Trophoblast cell (in vitro differentiated cells and primary cell): ENCODE data around the gene TSNAX.
A peak's percentile ranks its signal among the peaks of the same experiment; 100 is the strongest.

Source experiments
- DNase-seq, 2 donors: peaks; one replicate each; pipeline ENCODE4 v3.0.0-alpha.2; 2016
- H2AFZ ChIP-seq: 2 replicates; pipeline ENCODE4 v1.6.1; 2013; ENCODE audit warnings: low read length, moderate library complexity, mild to moderate bottlenecking; ENCODE audit not compliant: insufficient read depth, poor library complexity
- H2AK5ac ChIP-seq: 2 replicates; pipeline ENCODE4 v1.6.1; 2013; ENCODE audit warnings: mild to moderate bottlenecking, low read length
- H2BK120ac ChIP-seq: 2 replicates; pipeline ENCODE4 v1.6.1; 2013; ENCODE audit warnings: low read length, mild to moderate bottlenecking, moderate library complexity; ENCODE audit not compliant: insufficient read depth, poor library complexity
- H2BK12ac ChIP-seq: 2 replicates; pipeline ENCODE4 v1.6.1; 2013; ENCODE audit warnings: mild to moderate bottlenecking, low read length, moderate library complexity
- H2BK5ac ChIP-seq: 2 replicates; pipeline ENCODE4 v1.6.1; 2013; ENCODE audit warnings: low read length, low read depth, moderate library complexity, mild to moderate bottlenecking; ENCODE audit not compliant: poor library complexity
- H3K14ac ChIP-seq: 2 replicates; pipeline ENCODE4 v1.6.1; 2013; ENCODE audit warnings: mild to moderate bottlenecking, low read length
- H3K18ac ChIP-seq: 2 replicates; pipeline ENCODE4 v1.6.1; 2013; ENCODE audit warnings: mild to moderate bottlenecking, low read length
- H3K23ac ChIP-seq: 2 replicates; pipeline ENCODE4 v1.6.1; 2013; ENCODE audit warnings: low read length
- H3K27ac ChIP-seq: 2 replicates; pipeline ENCODE4 v1.5.1; 2013; ENCODE audit warnings: low read depth, mild to moderate bottlenecking, inconsistent platforms, low read length, moderate library complexity
- H3K27me3 ChIP-seq: 2 replicates; pipeline ENCODE4 v1.6.1; 2013; ENCODE audit warnings: inconsistent platforms, mild to moderate bottlenecking, low read length, moderate library complexity; ENCODE audit not compliant: insufficient read depth
- H3K36me3 ChIP-seq, 2 experiments: 1 replicate in 1 of 2; 2 replicates in 1 of 2; pipeline ENCODE4 v1.6.1; 2013; ENCODE audit warnings: low read length in 2 of 2, mild to moderate bottlenecking in 2 of 2, moderate library complexity in 1 of 2; ENCODE audit not compliant: insufficient read depth in 2 of 2, control insufficient read depth in 1 of 2
- H3K4ac ChIP-seq: 2 replicates; pipeline ENCODE4 v1.6.1; 2013; ENCODE audit warnings: low read depth, mild to moderate bottlenecking, low read length, moderate library complexity
- H3K4me1 ChIP-seq, 2 experiments: 1 replicate in 1 of 2; 2 replicates in 1 of 2; pipeline ENCODE4 v1.6.1; 2013; ENCODE audit warnings: low read length in 2 of 2, mild to moderate bottlenecking in 2 of 2, moderate library complexity in 1 of 2; ENCODE audit not compliant: insufficient read depth in 2 of 2, control insufficient read depth in 1 of 2
- H3K4me2 ChIP-seq: 2 replicates; pipeline ENCODE4 v1.6.1; 2013; ENCODE audit warnings: inconsistent platforms, mild to moderate bottlenecking, low read length, moderate library complexity
- H3K4me3 ChIP-seq: 2 replicates; pipeline ENCODE4 v1.5.1; 2013; ENCODE audit warnings: mild to moderate bottlenecking, low read depth, low read length, inconsistent platforms
- H3K79me1 ChIP-seq: one replicate; pipeline ENCODE4 v1.6.1; 2013; ENCODE audit warnings: low read length
- H3K79me2 ChIP-seq: 2 replicates; pipeline ENCODE4 v1.6.1; 2013; ENCODE audit warnings: low read length, mild to moderate bottlenecking; ENCODE audit not compliant: control insufficient read depth, insufficient read depth, poor library complexity
- H3K9ac ChIP-seq: 2 replicates; pipeline ENCODE4 v1.6.1; 2013; ENCODE audit warnings: mild to moderate bottlenecking, low read length
- H3K9me3 ChIP-seq: 2 replicates; pipeline ENCODE4 v1.6.1; 2013; ENCODE audit warnings: low read depth, mild to moderate bottlenecking, control low read depth, inconsistent platforms, low read length; ENCODE audit not compliant: insufficient read depth
- H4K12ac ChIP-seq: 2 replicates; pipeline ENCODE4 v1.6.1; 2013; ENCODE audit warnings: low read depth, mild to moderate bottlenecking, low read length, moderate library complexity
- H4K8ac ChIP-seq: 2 replicates; pipeline ENCODE4 v1.6.1; 2013; ENCODE audit warnings: low read depth, mild to moderate bottlenecking, low read length, moderate library complexity
- H4K91ac ChIP-seq: one replicate; pipeline ENCODE4 v1.6.1; 2013; ENCODE audit warnings: low read depth, mild to moderate bottlenecking, low read length, moderate library complexity
- WGBS: extraction: QIAGEN DNeasy Blood & Tissue Kit; methylation state at CpG from one replicate; pipeline ENCODE4 v1.1.7; 2013; ENCODE audit warnings: missing lambda C conversion rate; ENCODE audit not compliant: insufficient read length, insufficient coverage; ENCODE audit errors: extremely low coverage; 5-methylcytosine and 5-hydroxymethylcytosine counted together

TSNAX gene

DNA sequence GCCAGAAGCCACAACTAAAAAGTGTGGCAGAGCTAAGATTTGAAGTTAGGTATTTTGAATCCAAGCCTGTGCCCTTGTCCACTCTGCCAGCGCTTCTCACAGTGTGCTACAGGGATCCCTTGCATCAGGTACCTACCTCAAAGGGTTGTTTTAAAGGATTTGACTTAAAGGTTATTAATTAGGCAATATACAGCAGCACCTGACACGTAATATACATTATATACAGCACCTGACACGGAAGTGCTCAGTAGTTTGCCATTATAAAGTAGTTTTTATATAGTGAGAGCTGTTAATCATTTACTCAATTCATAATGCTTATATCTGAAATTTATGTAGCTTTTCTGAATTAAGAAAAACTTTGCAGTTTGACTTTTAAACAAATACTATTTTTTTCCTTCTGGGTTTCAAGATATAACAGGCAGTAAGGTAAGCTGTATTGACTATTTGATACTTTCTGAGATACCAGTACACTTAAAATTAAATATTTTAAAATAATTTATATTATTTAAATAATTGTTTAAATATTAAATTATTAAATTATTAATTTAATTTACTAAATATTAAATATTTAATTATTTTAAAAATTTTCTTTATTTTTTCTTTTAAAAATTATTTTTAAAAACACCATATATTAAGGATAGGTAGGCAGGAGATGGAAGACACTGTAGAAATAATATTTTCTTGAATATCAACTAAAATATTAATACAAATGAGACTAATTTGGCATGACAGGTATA is 33.3 kb downstream of the TSNAX start:
- H3K79me1 ChIP-seq = no peaks in the 10 kb centered on the region

GRCh38 chr1:231563247-231563646 is 34.8 kb downstream of the TSNAX start:
- no peak for DNase-seq

More for the DNA sequence above, 33.3 kb downstream of the TSNAX start:
- no peak overlapping the region for H2AFZ ChIP-seq
- H2AK5ac ChIP-seq = no peak overlapping the region
- no peak overlapping the region for H3K9ac ChIP-seq
- H3K4me2 ChIP-seq = no peak overlapping the region
- no peaks in the 10 kb centered on the region for H3K79me2 ChIP-seq
- peaks cover 5 to 12% of the 10 kb centered on the region in 2 experiments for H3K36me3 ChIP-seq
- no peaks in the 10 kb centered on the region for H3K4me1 ChIP-seq
- H3K27me3 ChIP-seq = no peaks in the 10 kb centered on the region
- no peak overlapping the region for H2BK12ac ChIP-seq
- no peaks in the 10 kb centered on the region for H3K9me3 ChIP-seq
- no peak overlapping the region for H4K91ac ChIP-seq
- no peak overlapping the region for H2BK5ac ChIP-seq
- no peak overlapping the region for H2BK120ac ChIP-seq
- H4K12ac ChIP-seq = no peak overlapping the region
- WGBS = no CpG with 5 or more reads among the region's 3 CpGs
- no peak overlapping the region for H3K4me3 ChIP-seq
- H4K8ac ChIP-seq = no peak overlapping the region
- no peak overlapping the region for H3K4ac ChIP-seq
- H3K18ac ChIP-seq = no peak overlapping the region
- no peak overlapping the region for H3K27ac ChIP-seq
- H3K14ac ChIP-seq = no peak overlapping the region
- DNase-seq = no peak
- no peak overlapping the region for H3K23ac ChIP-seq

DNA sequence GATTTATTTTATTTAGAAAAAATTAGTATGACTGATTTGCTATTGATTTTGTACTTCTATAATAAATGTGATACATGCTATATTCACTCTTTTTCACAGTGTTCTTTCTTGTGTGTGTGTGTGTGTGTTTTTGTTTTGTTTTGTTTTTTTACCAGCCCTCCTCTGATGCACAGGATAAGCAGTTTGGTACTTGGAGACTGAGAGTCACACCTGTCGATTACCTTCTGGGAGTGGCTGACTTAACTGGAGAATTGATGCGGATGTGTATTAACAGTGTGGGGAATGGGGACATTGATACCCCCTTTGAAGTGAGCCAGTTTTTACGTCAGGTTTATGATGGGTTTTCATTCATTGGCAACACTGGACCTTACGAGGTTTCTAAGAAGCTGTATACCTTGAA is 35.9 kb downstream of the TSNAX start:
- no peaks in the 10 kb centered on the region for H3K9me3 ChIP-seq
- H2BK120ac ChIP-seq = no peak overlapping the region
- no peaks in the 10 kb centered on the region for H3K79me2 ChIP-seq
- H2BK5ac ChIP-seq = no peak overlapping the region
- no peak overlapping the region for H4K12ac ChIP-seq
- no peaks in the 10 kb centered on the region for H3K27me3 ChIP-seq
- H3K79me1 ChIP-seq = no peaks in the 10 kb centered on the region
- H3K18ac ChIP-seq = no peak overlapping the region
- no CpG with 5 or more reads among the region's 4 CpGs for WGBS
- H3K4me1 ChIP-seq = no peaks in the 10 kb centered on the region
- no peak overlapping the region for H2BK12ac ChIP-seq
- H4K91ac ChIP-seq = no peak overlapping the region
- H3K14ac ChIP-seq = no peak overlapping the region
- no peak overlapping the region for H3K4me2 ChIP-seq
- peaks cover 7 to 13% of the 10 kb centered on the region in 2 experiments for H3K36me3 ChIP-seq
- no peak for DNase-seq
- H3K9ac ChIP-seq = no peak overlapping the region
- no peak overlapping the region for H3K4ac ChIP-seq
- no peak overlapping the region for H2AK5ac ChIP-seq
- no peak overlapping the region for H2AFZ ChIP-seq
- H3K4me3 ChIP-seq = no peak overlapping the region
- peak overlapping the region; percentile 53 for H3K23ac ChIP-seq
- H4K8ac ChIP-seq = no peak overlapping the region
- no peak overlapping the region for H3K27ac ChIP-seq

More at GRCh38 chr1:231563247-231563646, 34.8 kb downstream of the TSNAX start:
- H3K4me2 ChIP-seq = no peak overlapping the region
- H2BK120ac ChIP-seq = no peak overlapping the region
- no peak overlapping the region for H3K23ac ChIP-seq
- H2BK5ac ChIP-seq = no peak overlapping the region
- H2AK5ac ChIP-seq = no peak overlapping the region
- no peak overlapping the region for H3K4me3 ChIP-seq
- no peak overlapping the region for H3K14ac ChIP-seq
- no peak overlapping the region for H3K9ac ChIP-seq
- no peaks in the 10 kb centered on the region for H3K79me1 ChIP-seq
- no CpG with 5 or more reads among the region's 2 CpGs for WGBS
- H4K91ac ChIP-seq = no peak overlapping the region
- H3K27ac ChIP-seq = no peak overlapping the region
- H3K4me1 ChIP-seq = no peaks in the 10 kb centered on the region
- no peaks in the 10 kb centered on the region for H3K9me3 ChIP-seq
- no peaks in the 10 kb centered on the region for H3K79me2 ChIP-seq
- H3K18ac ChIP-seq = no peak overlapping the region
- no peak overlapping the region for H2AFZ ChIP-seq
- H3K4ac ChIP-seq = no peak overlapping the region
- H3K36me3 ChIP-seq = peaks cover 7 to 13% of the 10 kb centered on the region in 2 experiments
- no peak overlapping the region for H4K12ac ChIP-seq
- no peak overlapping the region for H4K8ac ChIP-seq
- H2BK12ac ChIP-seq = no peak overlapping the region
- H3K27me3 ChIP-seq = no peaks in the 10 kb centered on the region

GRCh38 chr1:231566496-231566895 is 38.0 kb downstream of the TSNAX start:
- H3K36me3 ChIP-seq = peaks cover 7 to 9% of the 10 kb centered on the region in 2 experiments
- H3K79me1 ChIP-seq = no peaks in the 10 kb centered on the region
- no peak overlapping the region for H3K27ac ChIP-seq
- no peak overlapping the region for H2BK12ac ChIP-seq
- H2BK120ac ChIP-seq = no peak overlapping the region
- H3K4ac ChIP-seq = no peak overlapping the region
- no peak overlapping the region for H4K91ac ChIP-seq
- no peak overlapping the region for H3K18ac ChIP-seq
- no peak overlapping the region for H3K9ac ChIP-seq
- H3K4me2 ChIP-seq = no peak overlapping the region
- no peaks in the 10 kb centered on the region for H3K79me2 ChIP-seq
- H4K8ac ChIP-seq = no peak overlapping the region
- no peak overlapping the region for H3K14ac ChIP-seq
- no peak overlapping the region for H3K23ac ChIP-seq
- H3K4me3 ChIP-seq = no peak overlapping the region
- no peaks in the 10 kb centered on the region for H3K27me3 ChIP-seq
- no peaks in the 10 kb centered on the region for H3K4me1 ChIP-seq
- no peak overlapping the region for H2BK5ac ChIP-seq
- H2AK5ac ChIP-seq = no peak overlapping the region
- no peak overlapping the region for H2AFZ ChIP-seq
- H3K9me3 ChIP-seq = no peaks in the 10 kb centered on the region
- DNase-seq = no peak
- WGBS = no CpG with 5 or more reads among the region's 2 CpGs
- no peak overlapping the region for H4K12ac ChIP-seq
